ENCODE data around the gene AKR1C8. TPM values are rescaled to one million over a fixed set of nuclear protein-coding genes. Genes with fewer than 3 reads are reported as not detected.

Gene AKR1C8
- total and polyA plus RNA-seq, 11 donors, result 0.19 to 0.72 (median 0.46) TPM; not detected in 6

- DNase-seq (no peak), ATAC-seq (no peak)
- peaks cover 0 to 14% (median 0%) of the 10 kb centered on the region in 12 donors for H3K9me3 ChIP-seq
- intact Hi-C loops (cut with DNase I), result no loop called here
- no peaks in the 10 kb centered on the region for H3K36me3 ChIP-seq
- H3K27me3 ChIP-seq, result no peaks in the 10 kb centered on the region
- 74 to 93% (median 80%) methylated on average over 10 of the region's 10 CpGs for WGBS, 4 donors
- TF ChIP-seq POLR2A (IDR thresholded peaks at IDR 0.05), result no peak
- TF ChIP-seq, protein P1, sequence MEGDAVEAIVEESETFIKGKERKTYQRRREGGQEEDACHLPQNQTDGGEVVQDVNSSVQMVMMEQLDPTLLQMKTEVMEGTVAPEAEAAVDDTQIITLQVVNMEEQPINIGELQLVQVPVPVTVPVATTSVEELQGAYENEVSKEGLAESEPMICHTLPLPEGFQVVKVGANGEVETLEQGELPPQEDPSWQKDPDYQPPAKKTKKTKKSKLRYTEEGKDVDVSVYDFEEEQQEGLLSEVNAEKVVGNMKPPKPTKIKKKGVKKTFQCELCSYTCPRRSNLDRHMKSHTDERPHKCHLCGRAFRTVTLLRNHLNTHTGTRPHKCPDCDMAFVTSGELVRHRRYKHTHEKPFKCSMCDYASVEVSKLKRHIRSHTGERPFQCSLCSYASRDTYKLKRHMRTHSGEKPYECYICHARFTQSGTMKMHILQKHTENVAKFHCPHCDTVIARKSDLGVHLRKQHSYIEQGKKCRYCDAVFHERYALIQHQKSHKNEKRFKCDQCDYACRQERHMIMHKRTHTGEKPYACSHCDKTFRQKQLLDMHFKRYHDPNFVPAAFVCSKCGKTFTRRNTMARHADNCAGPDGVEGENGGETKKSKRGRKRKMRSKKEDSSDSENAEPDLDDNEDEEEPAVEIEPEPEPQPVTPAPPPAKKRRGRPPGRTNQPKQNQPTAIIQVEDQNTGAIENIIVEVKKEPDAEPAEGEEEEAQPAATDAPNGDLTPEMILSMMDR (IDR thresholded peaks at IDR 0.05), result no peak
- H3K27ac ChIP-seq, result no peak overlapping the region
- H3K4me3 ChIP-seq, result no peak overlapping the region
- H3K4me1 ChIP-seq, result peaks cover 0 to 3% (median 0%) of the 10 kb centered on the region in 12 donors
These were observed 27.4 kb downstream of the AKR1C8 start for GRCh38 chr10:5157501-5157900.

GRCh38 chr10:5155951-5156350 is 29.0 kb downstream of the AKR1C8 start:
- no peaks in the 10 kb centered on the region for H3K36me3 ChIP-seq
- H3K4me1 ChIP-seq, result peaks cover 0 to 3% (median 0%) of the 10 kb centered on the region in 12 donors
- peaks cover 0 to 3% (median 0%) of the 10 kb centered on the region in 12 donors for H3K9me3 ChIP-seq
- DNase-seq (no peak), ATAC-seq (no peak)
- TF ChIP-seq, protein P1 (IDR thresholded peaks at IDR 0.05), result no peak
- TF ChIP-seq POLR2A (IDR thresholded peaks at IDR 0.05), result no peak
- no peak overlapping the region for H3K27ac ChIP-seq
- WGBS, 4 donors, result 17 to 34% (median 29%) methylated on average over 1 of the region's 1 CpG
- H3K27me3 ChIP-seq, result no peaks in the 10 kb centered on the region
- intact Hi-C loops (cut with DNase I), result no loop called here
- no peak overlapping the region for H3K4me3 ChIP-seq

DNA sequence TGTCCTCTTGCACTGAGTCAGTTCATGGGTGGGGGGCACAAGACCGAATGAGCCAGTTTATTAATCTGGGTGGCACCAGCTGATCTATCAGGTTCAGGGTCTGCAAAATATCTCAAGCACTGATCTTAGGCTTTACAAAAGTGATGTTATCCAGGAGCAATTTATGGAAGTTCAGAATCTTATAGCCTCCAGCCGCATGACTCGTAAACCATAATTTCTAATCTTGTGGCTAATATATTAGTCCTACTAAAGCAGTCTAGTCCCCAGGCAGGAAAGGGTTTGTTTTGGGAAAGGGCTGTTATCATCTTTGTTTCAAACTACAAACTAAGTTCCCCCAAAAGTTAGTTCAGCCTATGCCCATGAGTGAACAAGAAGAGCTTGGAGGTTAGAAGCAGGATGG is 33.9 kb downstream of the AKR1C8 start:
- DNase-seq (no peak), ATAC-seq (no peak)
- no peak overlapping the region for H3K27ac ChIP-seq
- no peak for TF ChIP-seq POLR2A (IDR thresholded peaks at IDR 0.05)
- TF ChIP-seq, protein P1 (IDR thresholded peaks at IDR 0.05), result no peak
- no peaks in the 10 kb centered on the region for H3K27me3 ChIP-seq
- WGBS, 4 donors, result 83 to 94% (median 91%) methylated on average over 3 of the region's 3 CpGs
- H3K4me3 ChIP-seq, result no peak overlapping the region
- H3K9me3 ChIP-seq, result peaks cover 0 to 15% (median 4%) of the 10 kb centered on the region in 12 donors
- intact Hi-C loops (cut with DNase I), result no loop called here
- H3K36me3 ChIP-seq, result no peaks in the 10 kb centered on the region
- H3K4me1 ChIP-seq, result peaks cover 0 to 2% (median 0%) of the 10 kb centered on the region in 12 donors

DNA sequence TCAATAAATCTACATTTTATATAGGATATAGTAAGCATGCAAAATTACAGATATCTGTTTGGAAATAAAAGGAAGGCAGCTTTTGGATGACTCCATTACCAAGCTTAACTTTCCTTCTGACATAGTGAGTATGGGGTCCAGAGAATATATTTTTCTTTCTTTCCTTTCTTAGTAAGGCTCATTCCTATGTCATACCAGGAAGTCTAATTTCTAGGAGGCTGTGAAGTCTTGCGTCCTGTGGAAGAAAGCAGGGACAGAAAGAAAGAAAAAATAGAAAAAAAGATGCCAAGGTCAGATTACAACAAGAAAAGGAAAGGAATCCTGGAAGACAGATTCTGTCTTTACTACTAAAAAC is 36.3 kb downstream of the AKR1C8 start:
- Histone ChIP-seq H3K36me3 (no peaks in the 10 kb centered on the region), H3K27me3 (no peaks in the 10 kb centered on the region), H3K4me1 (no peaks in the 10 kb centered on the region), H3K4me3 (no peak overlapping the region), H3K9me3 (peaks cover 0 to 16% (median 4%) of the 10 kb centered on the region in 12 donors), H3K27ac (no peak overlapping the region)
- ATAC-seq (no peak), DNase-seq (no peak)
- intact Hi-C loops (cut with DNase I), result no loop called here
- 40 to 69% (median 60%) methylated on average over 1 of the region's 1 CpG for WGBS, 4 donors
- TF ChIP-seq, protein P1 (IDR thresholded peaks at IDR 0.05), result no peak
- TF ChIP-seq POLR2A (IDR thresholded peaks at IDR 0.05), result no peak

Measured in heart left ventricle (tissue), 16 donors.